Measurements from ENCODE around the gene SLC35E4. TPM values are rescaled to one million over a fixed set of nuclear protein-coding genes. Genes with fewer than 3 reads are reported as not detected.

The SLC35E4 gene
- total RNA-seq, 4 donors from 2014 or later = 4.2 to 14.1 (median 9.7) TPM

GRCh38 chr22:30691204-30691603 lies 55.6 kb downstream of the SLC35E4 start:
- no peak overlapping the region for H3K27ac ChIP-seq (replicated peaks in 1 of 4)
- intact Hi-C loops (cut with DNase I) = loop anchor here (10.0 kb wide), 1 partner anchor 64 kb away; no protein-coding TSS in a partner anchor
- no peaks in the 10 kb centered on the region for H3K36me3 ChIP-seq
- DNase-seq (ENCODE audit: extremely low spot score) = no peak
- TF ChIP-seq POLR2A (IDR thresholded peaks at IDR 0.05; ENCODE audit: low read depth) (no peak), CTCF (IDR thresholded peaks at IDR 0.05) (no peak), POLR2AphosphoS5 (IDR thresholded peaks at IDR 0.05) (no peak), EP300 (IDR thresholded peaks at IDR 0.05) (no peak)
- H3K27me3 ChIP-seq = no peaks in the 10 kb centered on the region
- no peak overlapping the region for H3K4me3 ChIP-seq
- H3K4me1 ChIP-seq = peaks cover 14 to 20% (median 16%) of the 10 kb centered on the region in 4 donors
- WGBS = 68% methylated on average over 1 of the region's 1 CpG
- H3K9me3 ChIP-seq = no peaks in the 10 kb centered on the region

- H3K27me3 ChIP-seq = no peaks in the 10 kb centered on the region
- no peaks in the 10 kb centered on the region for H3K36me3 ChIP-seq
- no peak for TF ChIP-seq CTCF (IDR thresholded peaks at IDR 0.05)
- TF ChIP-seq POLR2AphosphoS5 (IDR thresholded peaks at IDR 0.05) = no peak
- TF ChIP-seq POLR2A (IDR thresholded peaks at IDR 0.05; ENCODE audit: low read depth) = no peak
- no peak for TF ChIP-seq EP300 (IDR thresholded peaks at IDR 0.05)
- no peaks in the 10 kb centered on the region for H3K9me3 ChIP-seq
- peak overlapping the region; percentile 60 to 77 (median 64) for H3K4me3 ChIP-seq
- peaks cover 14 to 20% (median 16%) of the 10 kb centered on the region in 4 donors for H3K4me1 ChIP-seq
- DNase-seq (ENCODE audit: extremely low spot score) = no peak
- intact Hi-C loops (cut with DNase I) = loop anchor here (10.0 kb wide), 1 partner anchor 61 kb away; no protein-coding TSS in a partner anchor
- peak overlapping the region in 2 of 4 donors; percentile 39 to 52 for H3K27ac ChIP-seq (replicated peaks in 1 of 4)
- 1% methylated on average over 9 of the region's 38 CpGs for WGBS
Measured at GRCh38 chr22:30694171-30694639, 58.6 kb downstream of the SLC35E4 start.

- DNase-seq (ENCODE audit: extremely low spot score) = no peak
- Histone ChIP-seq H3K36me3 (no peaks in the 10 kb centered on the region), H3K27ac (replicated peaks in 1 of 4) (peak within 1 kb of the TSS in 2 of 4 donors; percentile 39 to 52), H3K4me3 (peak within 1 kb of the TSS; percentile 60 to 77 (median 64)), H3K4me1 (peaks cover 14 to 20% (median 16%) of the 10 kb centered on the region in 4 donors), H3K27me3 (no peaks in the 10 kb centered on the region), H3K9me3 (no peaks in the 10 kb centered on the region)
- intact Hi-C loops (cut with DNase I) = loop anchor here (10.0 kb wide), 1 partner anchor 60 kb away; no protein-coding TSS in a partner anchor
- TF ChIP-seq EP300 (IDR thresholded peaks at IDR 0.05) (no peak), CTCF (IDR thresholded peaks at IDR 0.05) (peak in 1 of 3 experiments; percentile 8), POLR2A (IDR thresholded peaks at IDR 0.05; ENCODE audit: low read depth) (no peak)
- 3% methylated on average over 8 of the region's 88 CpGs for WGBS
Measured at GRCh38 chr22:30694640-30695350, 59.2 kb downstream of the SLC35E4 start, which contains the start of gene OSBP2. OSBP2 (plus strand) TSS chr22:30694874; CDS start chr22:30694910, 36 bp downstream.

GRCh38 chr22:30695351-30695851 lies 59.8 kb downstream of the SLC35E4 start:
- DNase-seq (ENCODE audit: extremely low spot score) = no peak
- TF ChIP-seq EP300 (IDR thresholded peaks at IDR 0.05) (no peak), CTCF (IDR thresholded peaks at IDR 0.05) (no peak), POLR2A (IDR thresholded peaks at IDR 0.05; ENCODE audit: low read depth) (no peak), POLR2AphosphoS5 (IDR thresholded peaks at IDR 0.05) (no peak)
- no peaks in the 10 kb centered on the region for H3K9me3 ChIP-seq
- no peak overlapping the region for H3K27ac ChIP-seq (replicated peaks in 1 of 4)
- H3K36me3 ChIP-seq = no peaks in the 10 kb centered on the region
- H3K4me3 ChIP-seq = peak overlapping the region; percentile 60 to 77 (median 64)
- no peaks in the 10 kb centered on the region for H3K27me3 ChIP-seq
- WGBS = 69% methylated on average over 7 of the region's 15 CpGs
- peaks cover 14 to 20% (median 16%) of the 10 kb centered on the region in 4 donors for H3K4me1 ChIP-seq
- intact Hi-C loops (cut with DNase I) = loop anchor here (10.0 kb wide), 1 partner anchor 59 kb away; no protein-coding TSS in a partner anchor
